ENCODE measurements around the gene TULP1. TPM values are rescaled to one million over a fixed set of nuclear protein-coding genes. Genes with fewer than 3 reads are reported as not detected.
"Not testable (repeated sequence)": the region's sequence is repeated elsewhere in the genome, so short reads cannot be mapped to it uniquely, and the experiment has no call there.

TULP1 gene
- polyA plus RNA-seq, 1 donor: 1.2 TPM

- peaks cover 2% of the 10 kb centered on the region for H3K27me3 ChIP-seq (ENCODE audit: control insufficient read depth, insufficient read depth, low read length)
- no peaks in the 10 kb centered on the region for H3K9me3 ChIP-seq (ENCODE audit: control insufficient read depth, low read depth, low read length)
- DNase-seq: no peak
- no peak overlapping the region for H3K27ac ChIP-seq (ENCODE audit: low read length)
- H3K36me3 ChIP-seq (ENCODE audit: control insufficient read depth, insufficient read depth, low read length): no peaks in the 10 kb centered on the region
- WGBS (ENCODE audit: insufficient coverage, low lambda C conversion rate): no CpG with 5 or more reads among the region's 13 CpGs
- no peaks in the 10 kb centered on the region for H3K4me1 ChIP-seq (ENCODE audit: control insufficient read depth, insufficient read depth, low read length)
- H3K4me3 ChIP-seq (ENCODE audit: low read length): no peak overlapping the region
These were observed 32.2 kb upstream of the TULP1 start for GRCh38 chr6:35544769-35545361.

- DNase-seq: no peak
- Histone ChIP-seq H3K4me1 (ENCODE audit: control insufficient read depth, insufficient read depth, low read length) (no peaks in the 10 kb centered on the region), H3K9me3 (ENCODE audit: control insufficient read depth, low read depth, low read length) (no peaks in the 10 kb centered on the region), H3K27ac (ENCODE audit: low read length) (no peak overlapping the region), H3K36me3 (ENCODE audit: control insufficient read depth, insufficient read depth, low read length) (no peaks in the 10 kb centered on the region), H3K27me3 (ENCODE audit: control insufficient read depth, insufficient read depth, low read length) (peaks cover 2% of the 10 kb centered on the region), H3K4me3 (ENCODE audit: low read length) (no peak overlapping the region)
- 100% methylated on average over 2 of the region's 16 CpGs for WGBS (ENCODE audit: insufficient coverage, low lambda C conversion rate)
These were observed 30.9 kb upstream of the TULP1 start for GRCh38 chr6:35543459-35544193.

GRCh38 chr6:35541836-35542235, 29.1 kb upstream of the TULP1 start:
- DNase-seq: no peak
- Histone ChIP-seq H3K27me3 (ENCODE audit: control insufficient read depth, insufficient read depth, low read length) (no peaks in the 10 kb centered on the region), H3K36me3 (ENCODE audit: control insufficient read depth, insufficient read depth, low read length) (no peaks in the 10 kb centered on the region), H3K4me3 (ENCODE audit: low read length) (no peak overlapping the region), H3K27ac (ENCODE audit: low read length) (no peak overlapping the region), H3K4me1 (ENCODE audit: control insufficient read depth, insufficient read depth, low read length) (no peaks in the 10 kb centered on the region), H3K9me3 (ENCODE audit: control insufficient read depth, low read depth, low read length) (no peaks in the 10 kb centered on the region)
- 100% methylated on average over 1 of the region's 2 CpGs for WGBS (ENCODE audit: insufficient coverage, low lambda C conversion rate)

GRCh38 chr6:35539223-35539622, 26.5 kb upstream of the TULP1 start:
- no CpG with 5 or more reads among the region's 3 CpGs for WGBS (ENCODE audit: insufficient coverage, low lambda C conversion rate)

GRCh38 chr6:35535847-35536246, 23.2 kb upstream of the TULP1 start:
- WGBS (ENCODE audit: insufficient coverage, low lambda C conversion rate): no CpG with 5 or more reads among the region's 6 CpGs
- not testable (repeated sequence) for H3K27ac ChIP-seq (ENCODE audit: low read length); H3K27me3 ChIP-seq (ENCODE audit: control insufficient read depth, insufficient read depth, low read length)

More at GRCh38 chr6:35539223-35539622, 26.5 kb upstream of the TULP1 start:
- no peak overlapping the region for H3K27ac ChIP-seq (ENCODE audit: low read length)
- no peak overlapping the region for H3K4me3 ChIP-seq (ENCODE audit: low read length)
- no peaks in the 10 kb centered on the region for H3K4me1 ChIP-seq (ENCODE audit: control insufficient read depth, insufficient read depth, low read length)
- no peaks in the 10 kb centered on the region for H3K9me3 ChIP-seq (ENCODE audit: control insufficient read depth, low read depth, low read length)
- DNase-seq: no peak
- H3K27me3 ChIP-seq (ENCODE audit: control insufficient read depth, insufficient read depth, low read length): no peaks in the 10 kb centered on the region
- no peaks in the 10 kb centered on the region for H3K36me3 ChIP-seq (ENCODE audit: control insufficient read depth, insufficient read depth, low read length)

GRCh38 chr6:35534407-35535170, 21.9 kb upstream of the TULP1 start:
- no peaks in the 10 kb centered on the region for H3K9me3 ChIP-seq (ENCODE audit: control insufficient read depth, low read depth, low read length)
- DNase-seq: peak; percentile 12 to 28
- no peak overlapping the region for H3K4me3 ChIP-seq (ENCODE audit: low read length)
- H3K27ac ChIP-seq (ENCODE audit: low read length): no peak overlapping the region
- WGBS (ENCODE audit: insufficient coverage, low lambda C conversion rate): 100% methylated on average over 1 of the region's 11 CpGs
- H3K4me1 ChIP-seq (ENCODE audit: control insufficient read depth, insufficient read depth, low read length): no peaks in the 10 kb centered on the region
- H3K36me3 ChIP-seq (ENCODE audit: control insufficient read depth, insufficient read depth, low read length): no peaks in the 10 kb centered on the region
- H3K27me3 ChIP-seq (ENCODE audit: control insufficient read depth, insufficient read depth, low read length): no peaks in the 10 kb centered on the region

More at GRCh38 chr6:35535847-35536246, 23.2 kb upstream of the TULP1 start:
- not testable (repeated sequence) for DNase-seq; H3K4me1 ChIP-seq (ENCODE audit: control insufficient read depth, insufficient read depth, low read length); H3K9me3 ChIP-seq (ENCODE audit: control insufficient read depth, low read depth, low read length); H3K36me3 ChIP-seq (ENCODE audit: control insufficient read depth, insufficient read depth, low read length); H3K4me3 ChIP-seq (ENCODE audit: low read length)

GRCh38 chr6:35533981-35534380, 21.3 kb upstream of the TULP1 start:
- Histone ChIP-seq H3K9me3 (ENCODE audit: control insufficient read depth, low read depth, low read length) (no peaks in the 10 kb centered on the region), H3K4me1 (ENCODE audit: control insufficient read depth, insufficient read depth, low read length) (no peaks in the 10 kb centered on the region), H3K4me3 (ENCODE audit: low read length) (no peak overlapping the region), H3K27me3 (ENCODE audit: control insufficient read depth, insufficient read depth, low read length) (no peaks in the 10 kb centered on the region), H3K27ac (ENCODE audit: low read length) (no peak overlapping the region), H3K36me3 (ENCODE audit: control insufficient read depth, insufficient read depth, low read length) (no peaks in the 10 kb centered on the region)
- no peak for DNase-seq
- WGBS (ENCODE audit: insufficient coverage, low lambda C conversion rate): 60% methylated on average over 1 of the region's 6 CpGs

- no peak overlapping the region for H3K4me3 ChIP-seq (ENCODE audit: low read length)
- 80% methylated on average over 1 of the region's 4 CpGs for WGBS (ENCODE audit: insufficient coverage, low lambda C conversion rate)
- no peaks in the 10 kb centered on the region for H3K36me3 ChIP-seq (ENCODE audit: control insufficient read depth, insufficient read depth, low read length)
- no peak for DNase-seq
- H3K27ac ChIP-seq (ENCODE audit: low read length): no peak overlapping the region
- no peaks in the 10 kb centered on the region for H3K27me3 ChIP-seq (ENCODE audit: control insufficient read depth, insufficient read depth, low read length)
- no peaks in the 10 kb centered on the region for H3K4me1 ChIP-seq (ENCODE audit: control insufficient read depth, insufficient read depth, low read length)
- H3K9me3 ChIP-seq (ENCODE audit: control insufficient read depth, low read depth, low read length): no peaks in the 10 kb centered on the region
These were observed 19.4 kb upstream of the TULP1 start for GRCh38 chr6:35532126-35532525.

GRCh38 chr6:35524380-35525020, 11.8 kb upstream of the TULP1 start:
- no CpG with 5 or more reads among the region's 3 CpGs for WGBS (ENCODE audit: insufficient coverage, low lambda C conversion rate)

More at GRCh38 chr6:35524380-35525020, 11.8 kb upstream of the TULP1 start:
- Histone ChIP-seq H3K27ac (ENCODE audit: low read length) (no peak overlapping the region), H3K9me3 (ENCODE audit: control insufficient read depth, low read depth, low read length) (no peaks in the 10 kb centered on the region), H3K27me3 (ENCODE audit: control insufficient read depth, insufficient read depth, low read length) (no peaks in the 10 kb centered on the region), H3K4me1 (ENCODE audit: control insufficient read depth, insufficient read depth, low read length) (no peaks in the 10 kb centered on the region), H3K36me3 (ENCODE audit: control insufficient read depth, insufficient read depth, low read length) (no peaks in the 10 kb centered on the region), H3K4me3 (ENCODE audit: low read length) (no peak overlapping the region)
- DNase-seq: no peak
